ENCODE data around the gene ZNF280B.

DNA sequence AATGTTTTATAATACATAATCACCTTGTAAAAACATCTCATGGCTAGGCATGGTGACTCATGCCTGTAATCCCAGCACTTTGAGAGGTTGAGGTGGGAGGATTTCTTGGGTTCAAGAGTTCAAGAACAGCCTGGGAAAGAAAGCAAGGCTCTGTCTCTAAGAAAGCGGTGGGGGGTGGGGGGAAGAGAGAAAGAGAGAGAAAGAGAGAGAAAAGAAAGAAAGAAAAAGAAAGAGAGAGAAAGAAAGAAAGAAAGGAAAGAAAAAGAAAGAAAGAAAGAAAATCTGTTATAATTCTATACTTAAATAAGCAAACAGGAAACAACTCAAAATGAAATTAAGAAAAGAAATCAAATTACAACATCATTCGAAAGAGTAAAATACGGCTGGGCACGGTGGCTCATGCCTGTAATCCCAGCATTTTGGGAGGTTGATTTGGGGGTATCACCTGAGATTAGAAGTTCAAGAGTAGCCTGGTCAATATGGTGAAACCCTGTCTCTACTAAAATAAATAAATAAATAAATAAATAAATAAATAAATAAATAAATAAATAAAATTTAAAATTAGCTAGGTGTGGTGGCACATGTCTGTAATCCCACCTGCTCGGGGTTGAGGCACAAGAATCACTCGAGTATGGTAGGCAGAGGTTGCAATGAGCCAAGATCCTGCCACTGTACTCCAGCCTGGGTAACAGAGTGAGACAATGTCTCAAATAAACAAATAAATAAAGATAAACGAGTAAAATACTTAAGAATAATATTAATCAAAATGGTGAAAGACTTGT, 65.4 kb downstream of the ZNF280B start:
- TF ChIP-seq, protein P1, sequence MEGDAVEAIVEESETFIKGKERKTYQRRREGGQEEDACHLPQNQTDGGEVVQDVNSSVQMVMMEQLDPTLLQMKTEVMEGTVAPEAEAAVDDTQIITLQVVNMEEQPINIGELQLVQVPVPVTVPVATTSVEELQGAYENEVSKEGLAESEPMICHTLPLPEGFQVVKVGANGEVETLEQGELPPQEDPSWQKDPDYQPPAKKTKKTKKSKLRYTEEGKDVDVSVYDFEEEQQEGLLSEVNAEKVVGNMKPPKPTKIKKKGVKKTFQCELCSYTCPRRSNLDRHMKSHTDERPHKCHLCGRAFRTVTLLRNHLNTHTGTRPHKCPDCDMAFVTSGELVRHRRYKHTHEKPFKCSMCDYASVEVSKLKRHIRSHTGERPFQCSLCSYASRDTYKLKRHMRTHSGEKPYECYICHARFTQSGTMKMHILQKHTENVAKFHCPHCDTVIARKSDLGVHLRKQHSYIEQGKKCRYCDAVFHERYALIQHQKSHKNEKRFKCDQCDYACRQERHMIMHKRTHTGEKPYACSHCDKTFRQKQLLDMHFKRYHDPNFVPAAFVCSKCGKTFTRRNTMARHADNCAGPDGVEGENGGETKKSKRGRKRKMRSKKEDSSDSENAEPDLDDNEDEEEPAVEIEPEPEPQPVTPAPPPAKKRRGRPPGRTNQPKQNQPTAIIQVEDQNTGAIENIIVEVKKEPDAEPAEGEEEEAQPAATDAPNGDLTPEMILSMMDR (IDR thresholded peaks at IDR 0.05; ENCODE audit: low read depth, low read length), result no peak
- TF ChIP-seq, protein P2, sequence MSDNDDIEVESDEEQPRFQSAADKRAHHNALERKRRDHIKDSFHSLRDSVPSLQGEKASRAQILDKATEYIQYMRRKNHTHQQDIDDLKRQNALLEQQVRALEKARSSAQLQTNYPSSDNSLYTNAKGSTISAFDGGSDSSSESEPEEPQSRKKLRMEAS (IDR thresholded peaks at IDR 0.05; ENCODE audit: low read depth, low read length), result no peak
